WTC11 (cell line): ENCODE measurements around the gene LYAR.

ENCODE experiments used
- ATF1 ChIP-seq: sonication (generic); formaldehyde crosslinking; IDR thresholded peaks from 2 replicates; pipeline ENCODE4 v1.8.1; 2023; ENCODE audit warnings: mild to moderate bottlenecking, moderate library complexity, missing genetic modification reagents
- CTCF ChIP-seq: fragments of 200-600 bp; IDR thresholded peaks from 2 replicates; pipeline ENCODE4 v1.8.0; 2022; ENCODE audit warnings: antibody characterized with exemption
- ELF4 ChIP-seq: sonication (generic); formaldehyde crosslinking; IDR thresholded peaks from 2 replicates; pipeline ENCODE4 v1.8.1; 2022; ENCODE audit warnings: low read depth, mild to moderate bottlenecking, moderate library complexity, missing genetic modification reagents
- ESRRA ChIP-seq: sonication (generic); formaldehyde crosslinking; IDR thresholded peaks from 2 replicates; pipeline ENCODE4 v1.8.1; 2022; ENCODE audit warnings: mild to moderate bottlenecking, missing genetic modification reagents, borderline replicate concordance
- RELA ChIP-seq: sonication (generic); formaldehyde crosslinking; IDR thresholded peaks from 2 replicates; pipeline ENCODE4 v1.8.1; 2022; ENCODE audit warnings: missing genetic modification reagents, mild to moderate bottlenecking, borderline replicate concordance

DNA sequence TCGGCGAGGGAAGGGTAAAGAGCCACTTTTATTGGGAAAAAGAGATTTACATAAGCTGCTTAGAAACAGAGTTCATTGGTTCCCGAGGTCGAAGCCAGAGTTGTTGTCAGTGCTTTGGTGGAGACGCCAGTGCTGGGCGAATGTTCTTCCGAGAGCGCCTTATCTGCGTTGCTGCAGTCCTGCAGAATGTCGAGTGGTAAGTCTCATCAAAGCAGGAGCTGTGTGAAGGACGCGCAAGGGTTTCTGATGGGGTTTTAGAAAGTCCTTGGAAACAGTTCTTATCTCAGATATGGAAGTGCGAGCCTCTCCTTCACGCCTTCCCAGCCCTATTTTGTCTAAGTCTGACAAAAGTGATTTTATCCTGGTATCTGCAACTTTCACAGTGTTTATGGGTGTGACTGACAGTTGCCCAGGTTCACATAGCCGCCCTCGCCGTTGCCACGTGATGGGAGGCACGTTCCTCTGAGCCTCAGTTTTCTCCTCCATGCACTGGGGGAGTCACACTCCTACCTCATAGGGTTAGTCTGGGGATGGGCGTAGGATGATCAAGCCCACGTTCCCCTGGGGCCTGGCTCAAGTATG, 49.6 kb upstream of the LYAR start:
- TF ChIP-seq ESRRA (CRISPR knock-in tag) (no peak), CTCF (no peak), ELF4 (CRISPR knock-in tag) (no peak), ATF1 (CRISPR knock-in tag) (no peak), RELA (CRISPR knock-in tag) (no peak)
